HEK293 (cell line): ENCODE data around the gene GNB4.

Experiments
- CTCF ChIA-PET: fragments of 350-600 bp; formaldehyde crosslinking; extraction: SDS; loops from one replicate; lab custom pipeline; 2021; ENCODE audit warnings: antibody characterized with exemption; lab: Yijun Ruan, JAX
- POLR2A ChIA-PET: fragments of 300-600 bp; formaldehyde crosslinking; extraction: SDS; loops from one replicate; lab custom pipeline; 2020; ENCODE audit warnings: antibody characterized with exemption, inconsistent platforms; lab: Yijun Ruan, JAX
- H3K27ac ChIP-seq: fragments of 200-500 bp; sonication (Bioruptor generic); 2 replicates; pipeline ENCODE4 v1.5.1; 2014; ENCODE audit warnings: low read depth, low read length, control low read depth, inconsistent platforms; ENCODE audit errors: extremely low read depth
- H3K36me3 ChIP-seq, 2 experiments: fragments of 200-500 bp in 1 of 2; sonication (Bioruptor generic) in 1 of 2; 1 replicate in 1 of 2; 2 replicates in 1 of 2; pipeline ENCODE4 v1.5.1; 2014 to 2017; ENCODE audit warnings: inconsistent platforms in 2 of 2, low read length in 2 of 2; ENCODE audit not compliant: control insufficient read depth in 2 of 2, insufficient read depth in 1 of 2
- H3K4me1 ChIP-seq: fragments of 200-500 bp; sonication (Bioruptor generic); 2 replicates; pipeline ENCODE4 v1.5.1; 2014; ENCODE audit warnings: mild to moderate bottlenecking, low read length, inconsistent platforms; ENCODE audit not compliant: control insufficient read depth, insufficient read depth
- H3K4me3 ChIP-seq: 2 replicates; pipeline ENCODE4 v1.5.1; 2011; ENCODE audit warnings: low read depth, mild to moderate bottlenecking, control low read depth, low read length, moderate library complexity
- H3K9me3 ChIP-seq: fragments of 200-500 bp; sonication (Bioruptor generic); 2 replicates; pipeline ENCODE4 v1.5.1; 2014; ENCODE audit warnings: low read depth, low read length, inconsistent platforms; ENCODE audit not compliant: control insufficient read depth, insufficient read depth
- GLI4 ChIP-seq: fragments of 450-650 bp; formaldehyde crosslinking; IDR thresholded peaks from 2 replicates; pipeline ENCODE4 v1.5.1; 2016; ENCODE audit warnings: missing biosample characterization, missing genetic modification characterization
- GLIS1 ChIP-seq: fragments of 450-650 bp; formaldehyde crosslinking; IDR thresholded peaks from 2 replicates; pipeline ENCODE4 v1.5.1; 2016; ENCODE audit warnings: missing biosample characterization, missing genetic modification characterization
- KLF10 ChIP-seq: fragments of 450-650 bp; IDR thresholded peaks from 2 replicates; pipeline ENCODE4 v1.5.1; 2018; ENCODE audit warnings: missing biosample characterization, mild to moderate bottlenecking, missing genetic modification characterization
- MYNN ChIP-seq: fragments of 450-650 bp; formaldehyde crosslinking; IDR thresholded peaks from 2 replicates; pipeline ENCODE4 v1.5.1; 2016; ENCODE audit warnings: missing biosample characterization, missing genetic modification characterization, borderline replicate concordance
- WT1 ChIP-seq: fragments of 450-650 bp; formaldehyde crosslinking; IDR thresholded peaks from 2 replicates; pipeline ENCODE4 v1.5.1; 2016; ENCODE audit warnings: missing biosample characterization, missing genetic modification characterization
- ZBTB6 ChIP-seq: fragments of 450-650 bp; formaldehyde crosslinking; IDR thresholded peaks from 2 replicates; pipeline ENCODE4 v1.5.1; 2017; ENCODE audit warnings: missing biosample characterization, missing genetic modification characterization
- ZBTB8A ChIP-seq: fragments of 450-650 bp; formaldehyde crosslinking; IDR thresholded peaks from 2 replicates; pipeline ENCODE4 v1.5.1; 2016; ENCODE audit warnings: missing biosample characterization, missing genetic modification characterization
- ZNF112 ChIP-seq: fragments of 450-650 bp; formaldehyde crosslinking; IDR thresholded peaks from 2 replicates; pipeline ENCODE4 v1.5.0; 2017; ENCODE audit warnings: missing biosample characterization, missing genetic modification characterization
- ZNF184 ChIP-seq: fragments of 450-650 bp; IDR thresholded peaks from 2 replicates; pipeline ENCODE4 v1.5.1; 2018; ENCODE audit warnings: missing biosample characterization, mild to moderate bottlenecking, missing genetic modification characterization
- ZNF223 ChIP-seq: fragments of 450-650 bp; formaldehyde crosslinking; IDR thresholded peaks from 2 replicates; pipeline ENCODE4 v1.5.1; 2016; ENCODE audit warnings: missing biosample characterization, missing genetic modification characterization
- ZNF24 ChIP-seq: fragments of 450-650 bp; formaldehyde crosslinking; IDR thresholded peaks from 2 replicates; pipeline ENCODE4 v1.5.1; 2016; ENCODE audit warnings: missing biosample characterization, missing genetic modification characterization
- ZNF416 ChIP-seq: fragments of 450-650 bp; formaldehyde crosslinking; IDR thresholded peaks from 2 replicates; pipeline ENCODE4 v1.5.1; 2016; ENCODE audit warnings: missing biosample characterization, missing genetic modification characterization
- ZNF514 ChIP-seq: fragments of 450-650 bp; formaldehyde crosslinking; IDR thresholded peaks from 2 replicates; pipeline ENCODE4 v1.5.1; 2016; ENCODE audit warnings: missing biosample characterization, missing genetic modification characterization
- ZNF549 ChIP-seq: fragments of 450-650 bp; IDR thresholded peaks from 2 replicates; pipeline ENCODE4 v1.5.1; 2018; ENCODE audit warnings: missing biosample characterization, missing genetic modification characterization, mild to moderate bottlenecking, inconsistent platforms, moderate library complexity
- ZNF561 ChIP-seq: fragments of 450-650 bp; IDR thresholded peaks from 2 replicates; pipeline ENCODE4 v1.5.1; 2018; ENCODE audit warnings: missing biosample characterization, missing genetic modification characterization, borderline replicate concordance
- ZNF610 ChIP-seq: fragments of 450-650 bp; formaldehyde crosslinking; IDR thresholded peaks from 2 replicates; pipeline ENCODE4 v1.5.1; 2016; ENCODE audit warnings: missing biosample characterization, missing genetic modification characterization, borderline replicate concordance
- ZNF701 ChIP-seq: fragments of 450-650 bp; formaldehyde crosslinking; IDR thresholded peaks from 2 replicates; pipeline ENCODE4 v1.5.1; 2016; ENCODE audit warnings: missing biosample characterization, missing genetic modification characterization
- TF ChIP-seq, protein P1 (sequence below): fragments of 450-650 bp; formaldehyde crosslinking; IDR thresholded peaks from 2 replicates; pipeline ENCODE4 v1.5.1; 2016; ENCODE audit warnings: missing biosample characterization, missing genetic modification characterization
- TF ChIP-seq, protein P2 (sequence below): fragments of 450-650 bp; formaldehyde crosslinking; IDR thresholded peaks from 2 replicates; pipeline ENCODE4 v1.5.1; 2016; ENCODE audit warnings: missing biosample characterization, missing genetic modification characterization, low read depth
- TF ChIP-seq, protein P3 (sequence below): fragments of 450-650 bp; formaldehyde crosslinking; IDR thresholded peaks from 2 replicates; pipeline ENCODE4 v1.5.1; 2016; ENCODE audit warnings: missing biosample characterization, missing genetic modification characterization
- TF ChIP-seq, protein P4 (sequence below): fragments of 450-650 bp; formaldehyde crosslinking; conservative IDR thresholded peaks from 2 replicates; pipeline ENCODE4 v1.5.1; 2016; ENCODE audit warnings: low read depth, missing biosample characterization, missing genetic modification characterization
- TF ChIP-seq, protein P5 (sequence below): fragments of 450-650 bp; formaldehyde crosslinking; IDR thresholded peaks from 2 replicates; pipeline ENCODE4; 2016; ENCODE audit warnings: missing biosample characterization, missing genetic modification characterization

GNB4 gene

GRCh38 chr3:179488213-179488612 lies 36.9 kb upstream of the GNB4 start:
- no peaks in the 10 kb centered on the region for H3K4me1 ChIP-seq
- TF ChIP-seq, protein P1, sequence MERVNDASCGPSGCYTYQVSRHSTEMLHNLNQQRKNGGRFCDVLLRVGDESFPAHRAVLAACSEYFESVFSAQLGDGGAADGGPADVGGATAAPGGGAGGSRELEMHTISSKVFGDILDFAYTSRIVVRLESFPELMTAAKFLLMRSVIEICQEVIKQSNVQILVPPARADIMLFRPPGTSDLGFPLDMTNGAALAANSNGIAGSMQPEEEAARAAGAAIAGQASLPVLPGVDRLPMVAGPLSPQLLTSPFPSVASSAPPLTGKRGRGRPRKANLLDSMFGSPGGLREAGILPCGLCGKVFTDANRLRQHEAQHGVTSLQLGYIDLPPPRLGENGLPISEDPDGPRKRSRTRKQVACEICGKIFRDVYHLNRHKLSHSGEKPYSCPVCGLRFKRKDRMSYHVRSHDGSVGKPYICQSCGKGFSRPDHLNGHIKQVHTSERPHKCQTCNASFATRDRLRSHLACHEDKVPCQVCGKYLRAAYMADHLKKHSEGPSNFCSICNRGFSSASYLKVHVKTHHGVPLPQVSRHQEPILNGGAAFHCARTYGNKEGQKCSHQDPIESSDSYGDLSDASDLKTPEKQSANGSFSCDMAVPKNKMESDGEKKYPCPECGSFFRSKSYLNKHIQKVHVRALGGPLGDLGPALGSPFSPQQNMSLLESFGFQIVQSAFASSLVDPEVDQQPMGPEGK = no peak
- TF ChIP-seq GLIS1 (no peak), ZNF24 (tag by site-specific recombination) (no peak), ZNF549 (no peak), ZNF416 (no peak), ZNF561 (no peak), MYNN (tag by site-specific recombination) (no peak), ZBTB6 (tag by site-specific recombination) (no peak), ZNF701 (no peak)
- TF ChIP-seq, protein P2, sequence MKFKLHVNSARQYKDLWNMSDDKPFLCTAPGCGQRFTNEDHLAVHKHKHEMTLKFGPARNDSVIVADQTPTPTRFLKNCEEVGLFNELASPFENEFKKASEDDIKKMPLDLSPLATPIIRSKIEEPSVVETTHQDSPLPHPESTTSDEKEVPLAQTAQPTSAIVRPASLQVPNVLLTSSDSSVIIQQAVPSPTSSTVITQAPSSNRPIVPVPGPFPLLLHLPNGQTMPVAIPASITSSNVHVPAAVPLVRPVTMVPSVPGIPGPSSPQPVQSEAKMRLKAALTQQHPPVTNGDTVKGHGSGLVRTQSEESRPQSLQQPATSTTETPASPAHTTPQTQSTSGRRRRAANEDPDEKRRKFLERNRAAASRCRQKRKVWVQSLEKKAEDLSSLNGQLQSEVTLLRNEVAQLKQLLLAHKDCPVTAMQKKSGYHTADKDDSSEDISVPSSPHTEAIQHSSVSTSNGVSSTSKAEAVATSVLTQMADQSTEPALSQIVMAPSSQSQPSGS (tag by site-specific recombination) = no peak
- H3K27ac ChIP-seq = no peak overlapping the region
- no peaks in the 10 kb centered on the region for H3K9me3 ChIP-seq
- CTCF ChIA-PET = no interaction called here
- POLR2A ChIA-PET = no interaction called here
- H3K4me3 ChIP-seq = no peak overlapping the region
- no peaks in the 10 kb centered on the region for H3K36me3 ChIP-seq

DNA sequence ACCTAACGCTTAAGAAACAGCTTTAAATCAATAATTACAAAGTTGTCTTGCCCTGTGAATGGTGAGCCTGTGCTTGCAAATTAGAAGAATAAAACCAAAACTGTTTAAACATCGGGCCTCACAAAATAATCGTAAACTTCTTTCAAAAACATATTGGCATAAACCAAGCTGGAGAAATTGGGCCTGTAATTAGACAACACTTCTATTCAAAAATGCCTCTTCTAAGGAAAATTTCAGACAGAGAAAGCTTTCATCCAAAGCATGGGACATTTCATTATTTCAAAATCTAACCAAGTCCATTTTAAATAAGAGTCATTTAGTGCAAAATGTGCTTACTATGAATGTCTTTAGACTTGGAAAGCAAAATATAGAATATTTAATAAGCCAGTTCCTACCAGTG lies 35.5 kb upstream of the GNB4 start:
- no peaks in the 10 kb centered on the region for H3K36me3 ChIP-seq
- TF ChIP-seq GLI4 (no peak), ZNF416 (no peak), ZNF561 (no peak), WT1 (tag by site-specific recombination) (no peak), ZBTB8A (tag by site-specific recombination) (no peak), ZNF514 (tag by site-specific recombination) (no peak), ZNF610 (tag by site-specific recombination) (no peak), ZNF223 (tag by site-specific recombination) (no peak), KLF10 (tag by site-specific recombination) (no peak), ZNF184 (tag by site-specific recombination) (no peak), ZNF112 (tag by site-specific recombination) (no peak)
- TF ChIP-seq, protein P3, sequence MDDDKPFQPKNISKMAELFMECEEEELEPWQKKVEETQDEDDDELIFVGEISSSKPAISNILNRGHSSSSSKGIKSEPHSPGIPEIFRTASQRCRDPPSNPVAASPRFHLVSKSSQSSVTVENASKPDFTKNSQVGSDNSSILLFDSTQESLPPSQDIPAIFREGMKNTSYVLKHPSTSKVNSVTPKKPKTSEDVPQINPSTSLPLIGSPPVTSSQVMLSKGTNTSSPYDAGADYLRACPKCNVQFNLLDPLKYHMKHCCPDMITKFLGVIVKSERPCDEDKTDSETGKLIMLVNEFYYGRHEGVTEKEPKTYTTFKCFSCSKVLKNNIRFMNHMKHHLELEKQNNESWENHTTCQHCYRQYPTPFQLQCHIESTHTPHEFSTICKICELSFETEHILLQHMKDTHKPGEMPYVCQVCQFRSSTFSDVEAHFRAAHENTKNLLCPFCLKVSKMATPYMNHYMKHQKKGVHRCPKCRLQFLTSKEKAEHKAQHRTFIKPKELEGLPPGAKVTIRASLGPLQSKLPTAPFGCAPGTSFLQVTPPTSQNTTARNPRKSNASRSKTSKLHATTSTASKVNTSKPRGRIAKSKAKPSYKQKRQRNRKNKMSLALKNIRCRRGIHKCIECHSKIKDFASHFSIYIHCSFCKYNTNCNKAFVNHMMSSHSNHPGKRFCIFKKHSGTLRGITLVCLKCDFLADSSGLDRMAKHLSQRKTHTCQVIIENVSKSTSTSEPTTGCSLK (tag by site-specific recombination) = no peak
- TF ChIP-seq, protein P4, sequence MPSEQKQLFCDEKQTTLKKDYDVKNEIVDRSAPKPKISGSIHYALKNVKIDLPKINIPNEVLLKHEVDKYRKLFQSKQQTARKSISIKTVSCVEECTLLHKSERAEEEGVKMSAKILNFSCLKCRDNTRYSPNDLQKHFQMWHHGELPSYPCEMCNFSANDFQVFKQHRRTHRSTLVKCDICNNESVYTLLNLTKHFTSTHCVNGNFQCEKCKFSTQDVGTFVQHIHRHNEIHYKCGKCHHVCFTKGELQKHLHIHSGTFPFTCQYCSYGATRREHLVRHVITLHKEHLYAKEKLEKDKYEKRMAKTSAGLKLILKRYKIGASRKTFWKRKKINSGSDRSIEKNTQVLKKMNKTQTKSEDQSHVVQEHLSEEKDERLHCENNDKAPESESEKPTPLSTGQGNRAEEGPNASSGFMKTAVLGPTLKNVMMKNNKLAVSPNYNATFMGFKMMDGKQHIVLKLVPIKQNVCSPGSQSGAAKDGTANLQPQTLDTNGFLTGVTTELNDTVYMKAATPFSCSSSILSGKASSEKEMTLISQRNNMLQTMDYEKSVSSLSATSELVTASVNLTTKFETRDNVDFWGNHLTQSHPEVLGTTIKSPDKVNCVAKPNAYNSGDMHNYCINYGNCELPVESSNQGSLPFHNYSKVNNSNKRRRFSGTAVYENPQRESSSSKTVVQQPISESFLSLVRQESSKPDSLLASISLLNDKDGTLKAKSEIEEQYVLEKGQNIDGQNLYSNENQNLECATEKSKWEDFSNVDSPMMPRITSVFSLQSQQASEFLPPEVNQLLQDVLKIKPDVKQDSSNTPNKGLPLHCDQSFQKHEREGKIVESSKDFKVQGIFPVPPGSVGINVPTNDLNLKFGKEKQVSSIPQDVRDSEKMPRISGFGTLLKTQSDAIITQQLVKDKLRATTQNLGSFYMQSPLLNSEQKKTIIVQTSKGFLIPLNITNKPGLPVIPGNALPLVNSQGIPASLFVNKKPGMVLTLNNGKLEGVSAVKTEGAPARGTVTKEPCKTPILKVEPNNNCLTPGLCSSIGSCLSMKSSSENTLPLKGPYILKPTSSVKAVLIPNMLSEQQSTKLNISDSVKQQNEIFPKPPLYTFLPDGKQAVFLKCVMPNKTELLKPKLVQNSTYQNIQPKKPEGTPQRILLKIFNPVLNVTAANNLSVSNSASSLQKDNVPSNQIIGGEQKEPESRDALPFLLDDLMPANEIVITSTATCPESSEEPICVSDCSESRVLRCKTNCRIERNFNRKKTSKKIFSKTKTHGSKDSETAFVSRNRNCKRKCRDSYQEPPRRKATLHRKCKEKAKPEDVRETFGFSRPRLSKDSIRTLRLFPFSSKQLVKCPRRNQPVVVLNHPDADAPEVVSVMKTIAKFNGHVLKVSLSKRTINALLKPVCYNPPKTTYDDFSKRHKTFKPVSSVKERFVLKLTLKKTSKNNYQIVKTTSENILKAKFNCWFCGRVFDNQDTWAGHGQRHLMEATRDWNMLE = no peak
- TF ChIP-seq, protein P5, sequence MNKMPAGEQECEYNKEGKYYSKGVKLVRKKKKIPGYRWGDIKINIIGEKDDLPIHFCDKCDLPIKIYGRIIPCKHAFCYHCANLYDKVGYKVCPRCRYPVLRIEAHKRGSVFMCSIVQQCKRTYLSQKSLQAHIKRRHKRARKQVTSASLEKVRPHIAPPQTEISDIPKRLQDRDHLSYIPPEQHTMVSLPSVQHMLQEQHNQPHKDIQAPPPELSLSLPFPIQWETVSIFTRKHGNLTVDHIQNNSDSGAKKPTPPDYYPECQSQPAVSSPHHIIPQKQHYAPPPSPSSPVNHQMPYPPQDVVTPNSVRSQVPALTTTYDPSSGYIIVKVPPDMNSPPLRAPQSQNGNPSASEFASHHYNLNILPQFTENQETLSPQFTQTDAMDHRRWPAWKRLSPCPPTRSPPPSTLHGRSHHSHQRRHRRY (tag by site-specific recombination) = no peak
- H3K9me3 ChIP-seq = no peaks in the 10 kb centered on the region
- CTCF ChIA-PET = interaction anchor here (0.7 kb wide), 1 partner anchor 22 kb away, joined by 3 read pairs; no protein-coding TSS in a partner anchor
- no peaks in the 10 kb centered on the region for H3K4me1 ChIP-seq
- no peak overlapping the region for H3K27ac ChIP-seq
- POLR2A ChIA-PET = no interaction called here
- H3K4me3 ChIP-seq = no peak overlapping the region
